Amniotic epithelial cell (primary cell): ENCODE measurements around the gene ELMO1.

Experiments used
- DNase-seq: peaks from one replicate; pipeline ENCODE4 v3.0.0-alpha.2; 2010; ENCODE audit warnings: low read depth

Gene ELMO1

GRCh38 chr7:36906956-36907635 lies 541.6 kb downstream of the ELMO1 start:
- DNase-seq: no peak

- no peak for DNase-seq
These were observed 542.2 kb downstream of the ELMO1 start for GRCh38 chr7:36906448-36906847.

GRCh38 chr7:36905841-36906240 lies 542.8 kb downstream of the ELMO1 start:
- DNase-seq: no peak

GRCh38 chr7:36904802-36905201 lies 543.9 kb downstream of the ELMO1 start:
- no peak for DNase-seq

- no peak for DNase-seq
These were observed 544.6 kb downstream of the ELMO1 start for GRCh38 chr7:36904101-36904500.

- no peak for DNase-seq
These were observed 547.5 kb downstream of the ELMO1 start for GRCh38 chr7:36900988-36901710.

- no peak for DNase-seq
These were observed 550.5 kb downstream of the ELMO1 start for GRCh38 chr7:36898186-36898585.

- DNase-seq: no peak
These were observed 551.6 kb downstream of the ELMO1 start for GRCh38 chr7:36896956-36897590.

- DNase-seq: no peak
These were observed 552.2 kb downstream of the ELMO1 start for GRCh38 chr7:36896418-36896817.

- no peak for DNase-seq
These were observed 553.5 kb downstream of the ELMO1 start for GRCh38 chr7:36895192-36895591.

- no peak for DNase-seq
These were observed 554.5 kb downstream of the ELMO1 start for GRCh38 chr7:36894190-36894589.

GRCh38 chr7:36889182-36889581 lies 559.5 kb downstream of the ELMO1 start:
- no peak for DNase-seq

GRCh38 chr7:36887969-36888368 lies 560.7 kb downstream of the ELMO1 start:
- DNase-seq: no peak

GRCh38 chr7:36887233-36887632 lies 561.4 kb downstream of the ELMO1 start:
- no peak for DNase-seq

GRCh38 chr7:36884910-36885309 lies 563.8 kb downstream of the ELMO1 start:
- DNase-seq: no peak

GRCh38 chr7:36884351-36884750 lies 564.3 kb downstream of the ELMO1 start:
- no peak for DNase-seq

- no peak for DNase-seq
These were observed 567.3 kb downstream of the ELMO1 start for GRCh38 chr7:36881233-36881874.

- no peak for DNase-seq
These were observed 568.6 kb downstream of the ELMO1 start for GRCh38 chr7:36880108-36880507.

GRCh38 chr7:36879021-36879420 lies 569.6 kb downstream of the ELMO1 start:
- no peak for DNase-seq

- DNase-seq: no peak
These were observed 570.4 kb downstream of the ELMO1 start for GRCh38 chr7:36878288-36878687.

GRCh38 chr7:36875794-36876193 lies 572.9 kb downstream of the ELMO1 start:
- no peak for DNase-seq

- DNase-seq: no peak
These were observed 574.6 kb downstream of the ELMO1 start for GRCh38 chr7:36874041-36874440.

- DNase-seq: no peak
These were observed 576.8 kb downstream of the ELMO1 start for GRCh38 chr7:36871863-36872262.
